K562 (cell line): ENCODE data around the gene FAM89B.

Source experiments
- ATF4 ChIP-seq: fragments of 450-650 bp; formaldehyde crosslinking; IDR thresholded peaks from 2 replicates; pipeline ENCODE4 v1.4.0; 2022; ENCODE audit warnings: mild to moderate bottlenecking, moderate library complexity
- CHCHD3 ChIP-seq: fragments of 250-450 bp; sonication (Bioruptor Pico); IDR thresholded peaks from 2 replicates; pipeline ENCODE4 v2.1.2; 2022; ENCODE audit warnings: mild to moderate bottlenecking
- CTCF ChIP-seq, 3 experiments: IDR thresholded peaks in 2 of 3; conservative IDR thresholded peaks in 1 of 3; 2 replicates each; pipeline ENCODE4 v1.5.1; 2011 to 2012; ENCODE audit warnings: low read length in 3 of 3, mild to moderate bottlenecking in 3 of 3, control low read depth in 2 of 3, improper control_type of control experiment in 1 of 3, inconsistent platforms in 1 of 3, low read depth in 1 of 3, mixed read lengths in 1 of 3, moderate library complexity in 1 of 3; ENCODE audit not compliant: insufficient read depth in 2 of 3
- E2F1 ChIP-seq: sonication (generic); formaldehyde crosslinking; IDR thresholded peaks from 2 replicates; pipeline ENCODE4 v1.8.1; 2023; ENCODE audit warnings: mild to moderate bottlenecking, missing genetic modification reagents, moderate library complexity
- EP300 ChIP-seq: IDR thresholded peaks from 2 replicates; pipeline ENCODE4 v1.6.1; 2012; ENCODE audit warnings: low read length, improper control_type of control experiment
- EZH2 ChIP-seq: IDR thresholded peaks from 2 replicates; pipeline ENCODE4 v1.6.1; 2012; ENCODE audit warnings: low read depth, mild to moderate bottlenecking, inconsistent platforms, low read length, borderline replicate concordance
- HNRNPK ChIP-seq: fragments of 200-400 bp; formaldehyde crosslinking; IDR thresholded peaks from one replicate; pipeline ENCODE4 v1.6.1; 2018; ENCODE audit warnings: mild to moderate bottlenecking, low read depth, low read length; ENCODE audit not compliant: poor library complexity, severe bottlenecking
- NFIC ChIP-seq: fragments of 450-650 bp; IDR thresholded peaks from 2 replicates; pipeline ENCODE4 v1.6.1; 2017; ENCODE audit warnings: mild to moderate bottlenecking, inconsistent platforms
- NR1H2 ChIP-seq: sonication (generic); formaldehyde crosslinking; IDR thresholded peaks from 2 replicates; pipeline ENCODE4 v1.4.0; 2020; ENCODE audit warnings: mild to moderate bottlenecking, missing genetic modification reagents
- PHF21A ChIP-seq: fragments of 450-650 bp; IDR thresholded peaks from 2 replicates; pipeline ENCODE4 v1.6.1; 2017; ENCODE audit warnings: low read depth, borderline replicate concordance
- POLR2A ChIP-seq: fragments of 450-650 bp; conservative IDR thresholded peaks from 2 replicates; pipeline ENCODE4 v1.6.1; 2016
- ZNF316 ChIP-seq: fragments of 450-650 bp; IDR thresholded peaks from 2 replicates; pipeline ENCODE4 v1.6.1; 2016
- ZNF75A ChIP-seq: fragments of 450-650 bp; formaldehyde crosslinking; IDR thresholded peaks from 2 replicates; pipeline ENCODE4 v1.4.0; 2020; ENCODE audit warnings: mild to moderate bottlenecking

- no peak for TF ChIP-seq E2F1
- TF ChIP-seq NFIC, result no peak
- TF ChIP-seq ZNF75A (CRISPR knock-in tag), result no peak
- TF ChIP-seq HNRNPK, result no peak
- no peak for TF ChIP-seq EZH2
- no peak for TF ChIP-seq NR1H2 (CRISPR knock-in tag)
- no peak for TF ChIP-seq CHCHD3 (CRISPR knock-in tag)
- TF ChIP-seq ZNF316, result no peak
- TF ChIP-seq PHF21A, result no peak
- TF ChIP-seq POLR2A, result no peak
- no peak for TF ChIP-seq CTCF (IDR thresholded peaks at IDR 0.05 in 2 of 3, conservative IDR thresholded peaks at IDR 0.05 in 1 of 3; ENCODE audit: insufficient read depth in 2 of 3, low read depth in 1 of 3, low read length in 3 of 3)
- no peak for TF ChIP-seq ATF4 (CRISPR knock-in tag)
- TF ChIP-seq EP300, result no peak
Observed at GRCh38 chr11:65598258-65598699, 25.9 kb downstream of the FAM89B start.
